NCI-H128 (cell line): ENCODE results near the gene YIPF6.
A peak's percentile ranks its signal among the peaks of the same experiment; 100 is the strongest.
"Not testable (repeated sequence)": the region's sequence is repeated elsewhere in the genome, so short reads cannot be mapped to it uniquely, and the experiment has no call there.

Experiments used
- DNase-seq: peaks from one replicate; lab custom pipeline; 2025; ENCODE audit not compliant: unreplicated experiment; lab: John Stamatoyannopoulos, UW

The YIPF6 gene, protein sequence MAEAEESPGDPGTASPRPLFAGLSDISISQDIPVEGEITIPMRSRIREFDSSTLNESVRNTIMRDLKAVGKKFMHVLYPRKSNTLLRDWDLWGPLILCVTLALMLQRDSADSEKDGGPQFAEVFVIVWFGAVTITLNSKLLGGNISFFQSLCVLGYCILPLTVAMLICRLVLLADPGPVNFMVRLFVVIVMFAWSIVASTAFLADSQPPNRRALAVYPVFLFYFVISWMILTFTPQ

DNA sequence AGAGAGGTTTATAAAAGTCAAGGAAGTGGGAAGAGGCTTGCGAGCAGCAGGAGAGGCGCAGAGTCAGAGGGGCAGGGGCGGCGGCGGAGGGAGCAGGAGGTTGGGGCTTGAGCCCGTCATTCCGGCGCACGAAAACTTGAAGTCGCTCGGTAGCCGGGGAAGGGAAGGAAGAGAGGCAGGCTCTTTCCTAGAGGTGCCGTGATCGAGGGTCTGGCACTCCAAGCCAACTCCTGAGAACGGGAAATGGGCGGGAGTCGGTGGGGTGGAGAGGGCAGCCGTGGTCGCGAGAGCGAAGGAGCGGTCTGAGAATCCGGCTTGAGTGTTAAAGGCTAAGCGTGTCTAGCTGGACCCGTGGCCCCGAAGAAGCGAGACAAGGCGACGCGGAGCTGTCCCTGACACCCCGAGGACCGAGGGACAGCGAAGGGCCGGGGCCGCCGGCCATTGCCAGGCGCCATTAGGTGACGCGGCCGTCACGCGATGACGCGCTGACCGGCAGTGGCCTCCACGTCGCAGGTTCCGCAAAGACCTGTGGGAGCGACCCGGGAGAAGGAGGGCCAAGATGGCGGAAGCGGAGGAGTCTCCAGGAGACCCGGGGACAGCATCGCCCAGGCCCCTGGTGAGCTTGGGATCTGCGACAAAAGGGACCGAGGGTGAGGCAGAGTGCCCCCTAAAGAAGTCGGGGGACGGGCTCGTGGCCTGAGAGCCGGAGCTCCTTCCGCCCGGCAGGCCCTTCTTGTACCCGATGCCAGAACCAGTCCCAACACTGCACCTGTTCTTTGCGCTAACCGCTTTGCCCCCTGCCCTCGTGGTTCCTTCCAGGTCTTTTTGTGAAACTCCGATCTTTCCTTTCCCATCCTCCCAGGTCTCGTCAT lies at the start of gene YIPF6:
Gene YIPF6 (plus strand): TSS at position 544 of the 872 bp plus-strand sequence. CDS start 16 bp downstream, at position 560.
- peak; percentile 23 for DNase-seq

DNA sequence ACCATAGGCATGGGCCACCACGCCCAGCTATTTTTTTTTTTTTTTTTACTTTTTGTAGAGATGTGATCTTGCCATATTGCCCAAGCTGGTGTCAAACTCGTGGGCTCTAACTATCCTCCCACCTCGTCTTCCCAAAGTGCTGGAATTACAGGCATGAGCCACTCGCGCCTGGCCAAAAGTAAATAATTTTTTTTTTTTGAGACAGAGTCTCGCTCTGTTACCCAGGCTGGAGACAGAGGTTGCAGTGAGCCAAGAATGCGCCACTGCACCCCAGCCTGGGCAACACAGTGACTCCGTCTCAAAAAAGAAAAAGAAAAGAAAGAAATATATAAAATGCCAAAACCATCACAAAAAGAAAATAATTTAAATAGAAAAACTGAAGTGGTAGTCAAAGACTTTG lies 47.1 kb upstream of the YIPF6 start:
- DNase-seq = no peak

DNA sequence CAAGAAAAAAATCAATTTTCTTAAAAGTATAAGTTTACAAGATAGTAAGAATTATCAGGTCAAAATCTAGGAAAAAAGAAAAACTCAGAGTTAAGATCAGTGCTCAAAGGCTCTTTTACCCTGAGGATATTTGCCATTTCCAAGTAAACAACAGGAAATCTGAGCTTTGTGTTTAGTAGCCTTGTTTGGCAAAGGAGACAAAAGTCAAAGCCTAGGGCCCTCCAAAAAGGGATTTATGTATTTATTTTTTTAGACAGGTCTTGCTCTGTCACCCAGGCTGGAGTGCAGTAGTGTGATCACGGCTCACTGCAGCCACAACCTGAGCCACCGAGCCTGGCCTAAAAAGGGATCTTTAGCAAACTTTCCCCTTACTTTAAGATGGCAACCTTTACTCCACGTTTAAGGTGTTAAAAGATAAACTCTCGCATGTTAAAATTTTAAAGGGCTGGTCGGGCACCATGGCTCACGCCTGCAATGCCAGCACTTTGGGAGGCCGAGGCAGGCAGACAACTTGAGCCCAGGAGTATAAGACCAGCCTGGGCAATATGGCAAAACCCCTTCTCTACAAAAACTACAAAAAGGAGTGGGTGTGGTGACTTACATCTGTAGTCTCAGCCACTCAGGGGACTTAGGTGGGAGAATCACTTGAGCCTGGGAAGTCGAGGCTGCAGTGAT lies 44.2 kb upstream of the YIPF6 start:
- DNase-seq = no peak

DNA sequence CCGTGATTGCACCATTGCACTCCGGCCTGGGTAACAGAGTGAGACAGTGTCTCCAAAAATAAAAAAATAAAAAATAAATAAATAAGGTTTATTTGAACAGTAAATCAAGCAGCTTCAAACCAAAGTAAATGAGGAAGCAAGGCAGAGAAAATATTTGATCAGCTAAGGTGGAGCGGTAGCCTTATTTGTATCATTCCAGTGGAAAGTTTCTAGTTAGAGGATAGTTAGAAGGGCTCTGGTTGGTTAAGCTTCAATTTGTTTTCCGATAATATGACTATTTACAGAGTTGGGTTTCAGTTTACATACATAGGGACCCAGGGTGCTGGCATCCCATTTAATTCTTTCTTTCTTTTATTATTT lies 43.7 kb upstream of the YIPF6 start:
- no peak for DNase-seq

DNA sequence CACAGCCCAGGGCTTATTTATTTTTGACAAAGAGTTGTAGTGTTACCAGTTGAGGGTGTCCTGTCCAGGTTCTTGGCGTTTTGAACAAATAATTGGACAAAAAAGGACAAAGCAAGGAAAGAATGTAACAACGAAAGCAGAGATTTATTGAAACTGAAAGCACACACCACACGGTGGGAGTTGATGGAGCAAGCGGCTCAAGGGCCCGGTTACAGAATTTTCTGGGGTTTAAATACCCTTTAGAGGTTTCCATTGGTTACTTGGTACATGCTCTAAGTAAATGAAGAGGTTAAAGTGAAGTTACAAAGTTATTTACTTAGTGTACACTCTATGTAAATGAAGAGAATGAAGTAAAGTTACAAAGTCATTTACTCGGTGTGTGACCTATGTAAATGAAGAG lies 37.8 kb upstream of the YIPF6 start:
- DNase-seq = no peak

DNA sequence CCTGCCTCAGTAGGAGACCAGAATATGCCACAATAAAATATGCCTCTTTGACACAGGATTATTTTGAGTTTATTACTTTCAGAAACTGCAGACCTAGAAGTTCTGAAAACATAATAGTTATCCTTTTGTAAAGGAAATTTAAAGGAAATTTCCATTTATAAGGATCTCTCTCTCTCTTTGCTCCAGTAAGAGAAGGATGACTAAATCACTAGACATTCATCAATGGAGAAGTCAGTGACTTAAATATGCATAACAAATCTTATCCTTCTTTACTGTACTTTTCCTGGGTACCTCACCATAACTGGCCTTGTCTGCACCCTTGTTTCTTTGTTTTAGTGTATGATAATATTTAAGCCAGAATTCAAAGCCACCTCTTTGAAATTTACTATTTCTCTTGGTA lies 37.3 kb upstream of the YIPF6 start:
- no peak for DNase-seq

DNA sequence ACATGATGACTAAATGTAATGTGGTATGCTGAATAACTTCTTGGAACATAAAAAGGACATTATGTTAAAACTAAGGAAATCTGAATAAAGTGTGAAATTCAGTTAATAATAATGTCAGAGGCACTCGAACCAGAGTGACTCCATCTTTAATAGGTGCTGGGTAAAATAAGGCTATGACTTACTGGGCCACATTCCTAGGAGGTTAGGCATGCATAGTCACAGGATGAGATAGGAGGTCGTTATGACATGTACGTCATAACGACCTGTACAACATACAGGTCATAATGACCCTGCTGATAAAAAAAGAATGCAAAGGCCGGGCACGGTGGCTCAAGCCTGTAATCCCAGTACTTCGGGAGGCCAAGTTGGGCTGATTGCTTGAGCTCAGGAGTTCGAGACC lies 36.7 kb upstream of the YIPF6 start:
- no peak for DNase-seq

DNA sequence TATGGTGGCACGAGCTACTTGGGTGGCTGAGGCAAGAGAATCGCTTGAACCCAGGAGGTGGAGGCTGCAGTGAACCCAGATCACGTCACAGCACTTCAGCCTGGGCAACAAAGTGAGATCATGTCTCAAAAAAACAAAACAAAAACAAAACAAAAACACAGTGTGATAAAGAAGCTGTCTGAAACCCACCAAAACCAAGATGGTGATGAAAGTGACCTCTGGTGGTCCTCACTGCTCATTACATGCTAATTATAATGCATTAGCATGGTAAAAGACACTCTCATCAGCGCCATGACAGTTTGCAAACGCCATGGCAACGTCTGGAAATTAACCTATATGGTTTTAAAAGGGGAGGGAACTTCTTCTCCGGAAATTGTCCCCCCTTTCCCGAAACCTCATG lies 36.2 kb upstream of the YIPF6 start:
- DNase-seq = no peak

DNA sequence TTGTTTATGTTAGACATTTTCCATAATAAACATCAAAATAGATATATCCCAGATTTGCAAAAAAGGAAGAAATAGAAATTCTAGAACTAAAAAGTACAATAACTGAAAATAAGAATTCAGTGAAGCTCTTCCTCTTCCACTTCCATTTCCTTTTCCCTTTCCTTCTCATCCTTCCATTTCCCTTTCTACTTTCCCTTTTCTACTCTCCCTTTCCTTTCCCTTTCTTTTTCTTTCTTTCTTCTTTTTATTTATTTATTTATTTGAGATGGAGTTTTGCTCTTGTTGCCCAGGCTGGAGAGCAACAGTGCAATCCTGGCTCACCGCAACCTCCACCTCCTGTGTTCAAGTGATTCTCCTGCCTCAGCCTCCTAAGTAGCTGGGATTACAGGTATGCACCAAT lies 35.0 kb upstream of the YIPF6 start:
- no peak for DNase-seq

DNA sequence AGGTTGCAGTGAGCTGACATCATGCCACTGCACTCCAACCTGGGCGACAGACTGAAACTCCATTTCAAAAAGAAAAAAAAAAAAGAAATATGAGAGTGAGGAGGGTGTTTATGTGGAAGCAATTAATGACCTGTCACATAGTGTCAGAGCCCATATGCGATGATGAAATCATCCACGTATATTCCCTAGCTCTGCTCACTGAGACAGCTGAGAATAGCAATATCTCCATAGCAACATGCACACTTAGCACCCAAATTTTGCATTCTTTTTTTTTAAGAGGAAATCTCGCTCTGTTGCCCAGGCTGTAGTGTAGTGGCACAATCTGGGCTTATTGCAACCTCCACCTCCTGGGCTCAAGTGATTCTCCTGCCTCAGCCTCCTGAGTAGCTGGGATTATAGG lies 34.1 kb upstream of the YIPF6 start:
- no peak for DNase-seq

DNA sequence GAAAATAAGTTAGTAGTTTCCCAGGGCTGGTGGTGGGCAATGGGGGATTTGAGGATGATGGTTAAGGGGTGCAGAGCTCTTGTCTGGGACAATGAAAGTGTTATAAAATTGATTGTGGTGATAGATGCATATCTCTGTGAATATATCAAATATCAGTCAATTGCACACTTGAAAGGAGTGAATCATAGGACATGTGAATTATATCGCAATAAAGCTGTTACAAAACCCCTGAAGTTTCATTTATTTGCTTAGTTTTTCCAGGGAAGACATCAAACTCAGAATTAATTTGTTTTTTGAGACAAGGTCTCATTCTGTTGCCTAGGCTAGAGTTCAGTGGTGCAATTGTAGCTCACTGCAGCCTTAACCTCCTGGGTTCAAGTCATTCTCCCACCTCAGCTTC lies 17.9 kb upstream of the YIPF6 start:
- no peak for DNase-seq

DNA sequence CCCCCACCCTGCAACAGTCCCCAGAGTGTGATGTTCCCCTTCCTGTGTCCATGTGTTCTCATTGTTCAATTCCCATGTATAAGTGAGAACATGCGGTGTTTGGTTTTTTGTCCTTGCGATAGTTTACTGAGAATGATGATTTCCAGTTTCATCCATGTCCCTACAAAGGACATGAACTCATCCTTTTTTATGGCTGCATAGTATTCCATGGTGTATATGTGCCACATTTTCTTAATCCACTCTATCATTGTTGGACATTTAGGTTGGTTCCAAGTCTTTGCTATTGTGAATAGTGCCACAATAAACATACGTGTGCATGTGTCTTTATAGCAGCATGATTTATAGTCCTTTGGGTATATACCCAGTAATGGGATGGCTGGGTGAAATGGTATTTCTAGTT lies 12.7 kb upstream of the YIPF6 start:
- DNase-seq = not testable (repeated sequence)

DNA sequence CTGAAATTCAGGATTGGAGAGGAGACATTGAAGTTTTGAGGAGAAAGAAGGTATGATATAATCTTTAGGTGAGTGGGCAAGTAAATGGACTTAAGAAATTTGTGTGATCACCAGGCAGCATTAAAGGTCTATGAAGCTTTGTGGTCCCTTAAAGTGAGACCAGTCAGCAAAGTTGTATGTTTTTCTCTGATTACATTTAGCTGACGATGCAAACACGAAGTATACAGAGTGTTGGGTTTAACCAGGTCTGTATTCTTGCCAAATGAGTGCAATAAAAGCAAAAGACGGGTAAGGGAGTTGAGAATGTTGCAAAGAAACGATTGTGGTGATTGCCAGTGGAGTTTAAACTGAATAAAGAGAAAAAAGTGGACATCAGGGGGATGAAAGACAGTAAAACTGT lies 11.6 kb upstream of the YIPF6 start:
- no peak for DNase-seq

DNA sequence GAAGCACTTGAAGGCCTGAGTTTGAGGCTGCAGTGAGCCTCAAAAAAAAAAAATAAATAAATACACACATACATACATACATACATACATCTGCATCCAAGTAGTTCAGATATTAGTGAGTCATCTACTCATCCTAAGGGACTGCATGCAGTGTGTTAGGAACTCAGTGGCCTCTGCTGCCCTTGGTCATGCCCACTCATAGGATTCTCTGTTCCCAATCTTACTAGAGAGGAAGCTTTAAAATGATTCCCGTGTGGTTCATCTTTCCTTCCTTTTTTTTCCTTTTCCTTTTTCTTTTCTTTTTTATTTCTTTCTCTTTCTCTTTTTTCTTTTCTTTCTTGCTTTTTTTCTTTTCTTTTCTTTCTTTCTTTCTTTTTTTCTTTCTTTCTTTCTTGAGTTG lies 10.9 kb upstream of the YIPF6 start:
- DNase-seq = no peak

DNA sequence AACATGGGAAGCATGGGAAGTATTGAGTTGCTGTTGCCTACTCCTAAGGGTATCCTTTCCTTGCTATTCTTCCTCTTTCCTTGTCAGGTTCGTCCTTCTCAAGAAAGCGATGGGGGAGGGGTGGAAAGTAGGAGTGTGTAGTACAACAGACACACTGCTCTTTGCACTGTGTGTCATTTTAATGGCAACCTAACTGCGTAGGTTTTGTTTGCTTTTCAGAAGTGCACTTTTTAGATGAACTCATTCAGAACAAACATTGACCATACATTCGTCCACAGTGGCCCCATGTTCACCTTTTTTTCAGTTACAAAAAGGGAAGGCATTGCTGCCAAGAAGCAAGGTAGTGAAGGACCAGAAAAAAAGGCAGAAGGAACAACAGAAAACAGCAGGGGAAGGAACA lies 10.2 kb upstream of the YIPF6 start:
- DNase-seq = no peak

DNA sequence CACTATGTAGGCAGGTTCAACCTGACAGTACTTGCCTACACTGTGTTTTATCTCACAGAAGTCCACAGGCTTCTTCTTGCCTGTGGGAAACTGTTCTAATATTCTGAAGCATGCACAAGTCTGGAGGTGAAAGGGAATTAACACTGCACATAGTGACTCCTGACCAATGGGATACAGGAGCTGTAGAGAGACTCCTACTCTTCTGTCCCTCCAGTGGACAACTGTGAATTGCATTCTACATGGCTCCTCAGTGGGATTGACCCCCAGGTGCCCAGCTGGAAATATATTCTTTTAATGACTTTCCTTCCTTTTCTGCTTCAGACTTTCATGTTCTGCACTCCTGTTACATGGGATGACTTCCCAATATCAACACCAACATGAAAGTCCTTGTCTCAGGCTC lies 8.2 kb upstream of the YIPF6 start:
- no peak for DNase-seq

DNA sequence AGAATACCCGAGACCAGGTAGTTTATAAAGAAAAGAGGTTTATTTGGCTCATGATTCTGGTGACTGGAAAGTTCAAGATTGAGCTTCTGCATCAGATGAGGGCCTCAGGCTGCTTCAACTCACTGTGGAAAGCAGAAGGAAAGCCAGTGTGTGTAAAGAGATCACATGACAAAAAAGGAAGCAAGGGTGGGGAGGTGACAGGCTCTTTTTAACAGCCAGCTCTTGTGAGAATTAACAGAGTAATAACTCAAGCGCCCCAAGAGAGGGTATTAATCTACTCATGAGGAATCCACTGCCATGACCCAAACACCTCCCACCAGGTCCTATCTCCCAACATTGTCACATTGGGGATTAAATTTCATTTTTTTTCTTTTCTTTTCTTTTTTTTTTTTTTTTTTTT lies 6.3 kb upstream of the YIPF6 start:
- DNase-seq = no peak

DNA sequence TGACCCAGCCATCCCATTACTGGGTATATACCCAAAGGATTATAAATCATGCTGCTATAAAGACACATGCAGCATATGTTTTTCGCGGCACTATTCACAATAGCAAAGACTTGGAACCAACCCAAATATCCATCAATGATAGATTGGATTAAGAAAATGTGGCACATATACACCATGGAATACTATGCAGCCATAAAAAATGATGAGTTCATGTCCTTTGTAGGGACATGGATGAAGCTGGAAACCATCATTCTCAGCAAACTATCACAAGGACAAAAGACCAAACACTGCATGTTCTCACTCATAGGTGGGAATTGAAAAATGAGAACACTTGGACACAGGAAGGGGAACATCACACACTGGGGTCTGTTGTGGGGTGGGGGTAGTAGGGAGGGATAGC lies 5.1 kb upstream of the YIPF6 start:
- not testable (repeated sequence) for DNase-seq

DNA sequence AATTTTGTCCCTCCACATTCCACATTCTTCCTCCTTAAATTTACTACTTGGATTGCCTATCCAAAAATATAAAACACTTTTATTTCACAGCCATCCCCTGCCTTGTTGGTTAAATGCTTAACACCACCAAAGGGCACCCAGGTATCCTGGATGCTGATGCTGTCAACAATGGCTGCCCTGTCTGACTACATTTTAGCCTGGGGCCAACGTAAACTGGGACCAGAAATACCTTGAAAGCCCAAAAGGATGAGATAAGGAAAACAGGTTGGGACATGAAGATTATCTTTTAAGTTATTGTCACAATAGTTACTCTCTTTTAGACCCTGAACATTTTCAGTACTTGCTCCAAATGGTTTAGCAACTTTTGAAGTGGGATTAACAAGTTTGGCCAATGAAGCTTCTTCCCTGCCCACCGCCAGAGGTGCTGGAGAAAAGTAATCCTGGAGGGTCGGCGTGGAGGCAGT lies 775 bp upstream of the YIPF6 start:
- DNase-seq = no peak

DNA sequence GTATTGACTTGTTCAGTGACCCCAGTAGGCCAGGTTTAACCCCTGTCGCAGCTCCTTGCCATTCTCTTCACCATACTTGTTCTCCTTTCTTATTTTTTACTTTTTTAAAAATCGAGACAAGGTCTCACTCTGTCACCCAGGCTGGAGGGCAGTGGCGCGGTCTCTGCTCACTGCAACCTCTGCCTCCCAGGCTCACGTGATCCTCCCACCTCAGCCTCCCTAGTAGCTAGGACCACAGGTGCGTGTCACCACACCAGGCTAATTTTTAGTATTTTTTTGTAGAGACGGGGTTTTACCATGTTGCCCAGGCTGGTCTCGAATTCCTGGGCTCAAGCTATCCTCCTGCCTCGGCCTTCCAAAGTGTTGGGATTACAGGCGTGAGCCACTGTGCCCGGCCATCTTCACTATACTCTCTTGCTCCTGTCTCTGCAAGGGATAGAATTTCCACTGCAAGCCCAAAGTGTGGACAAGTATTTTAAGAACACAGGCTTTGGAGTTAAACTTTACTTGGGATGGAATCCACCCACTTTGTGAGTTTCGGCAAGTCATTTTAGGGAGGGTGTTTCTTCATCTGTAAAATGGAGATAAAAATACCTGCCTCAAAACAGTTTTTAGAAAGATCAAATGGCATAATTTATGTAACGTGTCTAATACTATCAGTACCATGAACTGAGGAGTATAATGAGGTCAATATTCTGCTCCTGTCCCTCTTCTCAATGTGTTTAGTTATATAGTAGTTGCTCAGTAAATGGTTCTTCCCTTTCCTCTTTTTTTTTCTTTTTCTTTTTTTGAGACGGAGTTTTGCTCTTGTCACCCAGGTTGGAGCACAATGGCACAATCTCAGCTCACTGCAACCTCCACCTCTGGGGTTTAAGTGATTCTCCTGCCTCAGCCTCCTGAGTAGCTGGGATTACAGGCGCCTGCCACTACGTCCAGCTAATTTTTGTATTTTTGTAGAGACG lies 973 bp downstream of the YIPF6 start:
- no peak for DNase-seq
